Fibroblast of lung (primary cell): ENCODE results near the gene LUC7L3.

ENCODE experiments used
- EZH2 ChIP-seq: IDR thresholded peaks from 2 replicates; pipeline ENCODE4 v1.5.1; 2012; ENCODE audit warnings: low read length, control low read depth, mild to moderate bottlenecking; ENCODE audit errors: missing control alignments
- TF ChIP-seq, protein P1 (sequence below), 2 donors: IDR thresholded peaks in 1 of 2; conservative IDR thresholded peaks in 1 of 2; 1 replicate in 1 of 2; 2 replicates in 1 of 2; pipeline ENCODE4 v1.5.1; 2011 to 2012; ENCODE audit warnings: low read length in 2 of 2, control low read depth in 1 of 2, inconsistent platforms in 1 of 2, low read depth in 1 of 2, mild to moderate bottlenecking in 1 of 2

DNA sequence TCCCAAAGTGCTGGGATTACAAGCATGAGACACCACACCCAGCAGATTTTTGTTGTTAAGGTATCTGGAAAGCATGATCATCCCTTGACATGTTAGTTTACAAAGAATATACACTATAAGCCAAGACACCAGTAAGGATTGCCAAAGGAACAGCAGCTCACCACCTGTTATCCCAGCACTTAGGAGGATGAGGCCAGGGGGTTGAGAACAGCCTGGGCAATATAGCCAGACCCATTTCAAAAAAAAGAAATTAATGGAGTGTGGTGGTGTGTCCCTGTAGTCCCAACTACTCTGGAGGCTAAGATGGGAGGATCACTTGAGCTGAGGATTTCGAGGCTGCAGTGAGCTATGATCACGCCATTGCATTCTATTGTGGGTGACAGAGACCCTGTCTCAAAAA, 42.8 kb downstream of the LUC7L3 start:
- TF ChIP-seq, protein P1, sequence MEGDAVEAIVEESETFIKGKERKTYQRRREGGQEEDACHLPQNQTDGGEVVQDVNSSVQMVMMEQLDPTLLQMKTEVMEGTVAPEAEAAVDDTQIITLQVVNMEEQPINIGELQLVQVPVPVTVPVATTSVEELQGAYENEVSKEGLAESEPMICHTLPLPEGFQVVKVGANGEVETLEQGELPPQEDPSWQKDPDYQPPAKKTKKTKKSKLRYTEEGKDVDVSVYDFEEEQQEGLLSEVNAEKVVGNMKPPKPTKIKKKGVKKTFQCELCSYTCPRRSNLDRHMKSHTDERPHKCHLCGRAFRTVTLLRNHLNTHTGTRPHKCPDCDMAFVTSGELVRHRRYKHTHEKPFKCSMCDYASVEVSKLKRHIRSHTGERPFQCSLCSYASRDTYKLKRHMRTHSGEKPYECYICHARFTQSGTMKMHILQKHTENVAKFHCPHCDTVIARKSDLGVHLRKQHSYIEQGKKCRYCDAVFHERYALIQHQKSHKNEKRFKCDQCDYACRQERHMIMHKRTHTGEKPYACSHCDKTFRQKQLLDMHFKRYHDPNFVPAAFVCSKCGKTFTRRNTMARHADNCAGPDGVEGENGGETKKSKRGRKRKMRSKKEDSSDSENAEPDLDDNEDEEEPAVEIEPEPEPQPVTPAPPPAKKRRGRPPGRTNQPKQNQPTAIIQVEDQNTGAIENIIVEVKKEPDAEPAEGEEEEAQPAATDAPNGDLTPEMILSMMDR (conservative IDR thresholded peaks at IDR 0.05 in 1 of 2, IDR thresholded peaks at IDR 0.05 in 1 of 2; ENCODE audit: low read depth in 1 of 2, low read length in 2 of 2) = no peak
- no peak for TF ChIP-seq EZH2
